Heart left ventricle (tissue), 16 donors: ENCODE measurements around the gene IRS1. TPM values are rescaled to one million over a fixed set of nuclear protein-coding genes. Genes with fewer than 3 reads are reported as not detected.

Source experiments
- ATAC-seq, 4 donors: fragments of 200-7000 bp; cut with Tn5 transposase; one replicate each; pipeline ENCODE4 v1.9.1; 2020 to 2022; ENCODE audit warnings: moderate library complexity in 4 of 4, mild to moderate bottlenecking in 3 of 4, moderate number of reproducible peaks in 1 of 4
- DNase-seq, 5 donors: peaks; one replicate each; pipeline ENCODE4 v3.0.0-alpha.2; 2020
- H3K27ac ChIP-seq, 12 donors: fragments of 200-600 bp; sonication (generic) in 4 of 12; one replicate each; pipeline versions ENCODE4 v1.5.0 to v1.8.0; 2016 to 2022; ENCODE audit warnings: mild to moderate bottlenecking in 2 of 12
- H3K27me3 ChIP-seq, 9 donors: fragments of 200-600 bp; sonication (generic) in 2 of 9; one replicate each; pipeline versions ENCODE4 v1.5.1 to v1.8.0; 2016 to 2022; ENCODE audit warnings: mild to moderate bottlenecking in 3 of 9
- H3K36me3 ChIP-seq, 9 donors: fragments of 200-600 bp; sonication (generic) in 2 of 9; one replicate each; pipeline versions ENCODE4 v1.5.0 to v1.8.0; 2018 to 2022; ENCODE audit warnings: mild to moderate bottlenecking in 2 of 9
- H3K4me1 ChIP-seq, 12 donors: fragments of 200-600 bp; sonication (generic) in 4 of 12; one replicate each; pipeline versions ENCODE4 v1.5.0 to v1.8.0; 2016 to 2022; ENCODE audit warnings: mild to moderate bottlenecking in 3 of 12
- H3K4me3 ChIP-seq, 12 donors: fragments of 200-600 bp; sonication (generic) in 4 of 12; one replicate each; pipeline versions ENCODE4 v1.5.0 to v1.8.0; 2017 to 2022; ENCODE audit warnings: mild to moderate bottlenecking in 9 of 12, moderate library complexity in 4 of 12
- H3K9me3 ChIP-seq, 12 donors: fragments of 200-600 bp; sonication (generic) in 4 of 12; one replicate each; pipeline versions ENCODE4 v1.5.0 to v1.8.0; 2016 to 2022; ENCODE audit warnings: mild to moderate bottlenecking in 1 of 12
- POLR2A ChIP-seq, 2 donors: fragments of 450-650 bp; IDR thresholded peaks; one replicate each; pipeline ENCODE4 v1.6.1; 2017; ENCODE audit warnings: antibody characterized with exemption in 2 of 2, mild to moderate bottlenecking in 2 of 2, moderate library complexity in 2 of 2
- WGBS, 4 donors: extraction: QIAGEN DNeasy Blood & Tissue Kit in 2 of 4; methylation state at CpG; one replicate each; pipeline versions ENCODE4 v1.1.5 to v1.1.7; 2013 to 2018; 5-methylcytosine and 5-hydroxymethylcytosine counted together
- intact Hi-C, 10 donors: fragments of 100-400 bp; cut with DNase I; formaldehyde crosslinking; loops; one replicate each; pipeline versions ENCODE4 v1.11.1 to v1.14.2; 2022
- polyA plus RNA-seq, 2 donors: library from polyadenylated mRNA; stranded (reverse); fragments of 200-250 nt; gene quantifications; one replicate each; pipeline ENCODE4 v1.2.3, GENCODE V29; 2013
- total RNA-seq, 9 donors: library from RNA; depleted of rRNA in 2 of 9; stranded (reverse); fragments of >200 nt in 2 of 9; fragmentation: NEBNext Ultra II Directional in 3 of 9; extraction: Animal tissue kit (Norgen Biotek cat#: 25700) in 3 of 9; gene quantifications; one replicate each; pipeline versions ENCODE4 v1.1.0 to v1.2.4, GENCODE V29; 2016 to 2023
- TF ChIP-seq, protein P1 (sequence below), 12 donors: fragments of 200-600 bp; sonication (generic) in 4 of 12; IDR thresholded peaks; one replicate each; pipeline versions ENCODE4 v1.5.0 to v1.8.0; 2018 to 2022; ENCODE audit warnings: antibody characterized with exemption in 12 of 12, mild to moderate bottlenecking in 5 of 12
- donor health status: ischemic (EF 13 %, LVEDD 7.1; RV severe dilation, severe dysfunction).
- donor health status: healthy with polysubstance abuse.
- donor health status: DM: no; HTN: yes; CAD: no.
- donor health status: DM: no; HTN: no; CAD: no.
- donor health status: ischemic (EF 25% LVEDD 6.9; RV normal size, moderate dysfunction).
- donor health status: ischemic (EF 25% LVEDD 5.7; RV mildly dilated, moderate dysfunction).
- donor health status: healthy.
- donor health status: DM: yes; HTN: yes; CAD: no.
- donor health status: ischemic (EF 35%, LVEDD 5.7; RV mildly dilated, moderate dysfunction).
- donor health status: nonischemic (EF 11% LVEDD 7.7; RV severe dilation, severe dysfunction).
- donor health status: DM: yes; HTN: yes; CAD: no.
- donor health status: PGD.
- donor health status: ischemic (EF 29% LVEDD 5.4; RV normal size, mild dysfunction).
- donor health status: nonischemic (EF 23%, LVEDD 6.1; RV moderate dilation, normal function).

Gene IRS1
- total and polyA plus RNA-seq, 11 donors, result 5.0 to 45.8 (median 15.7) TPM

GRCh38 chr2:226839161-226839560 is 39.5 kb upstream of the IRS1 start:
- Histone ChIP-seq H3K27me3 (no peaks in the 10 kb centered on the region), H3K9me3 (no peaks in the 10 kb centered on the region), H3K36me3 (peaks cover 0 to 20% (median 4%) of the 10 kb centered on the region in 9 donors), H3K27ac (peak overlapping the region in 1 of 12 donors; percentile 6), H3K4me1 (peaks cover 0 to 32% (median 20%) of the 10 kb centered on the region in 12 donors), H3K4me3 (no peak overlapping the region)
- intact Hi-C loops, result loop anchor here in 4 of 10 donors (5.0 to 10.0 kb wide), 3 partner anchors 37 to 146 kb away; no protein-coding TSS in a partner anchor
- 95 to 97% (median 95%) methylated on average over 10 of the region's 10 CpGs for WGBS, 4 donors
- DNase-seq (no peak), ATAC-seq (no peak)
- TF ChIP-seq POLR2A (IDR thresholded peaks at IDR 0.05), result no peak
- TF ChIP-seq, protein P1, sequence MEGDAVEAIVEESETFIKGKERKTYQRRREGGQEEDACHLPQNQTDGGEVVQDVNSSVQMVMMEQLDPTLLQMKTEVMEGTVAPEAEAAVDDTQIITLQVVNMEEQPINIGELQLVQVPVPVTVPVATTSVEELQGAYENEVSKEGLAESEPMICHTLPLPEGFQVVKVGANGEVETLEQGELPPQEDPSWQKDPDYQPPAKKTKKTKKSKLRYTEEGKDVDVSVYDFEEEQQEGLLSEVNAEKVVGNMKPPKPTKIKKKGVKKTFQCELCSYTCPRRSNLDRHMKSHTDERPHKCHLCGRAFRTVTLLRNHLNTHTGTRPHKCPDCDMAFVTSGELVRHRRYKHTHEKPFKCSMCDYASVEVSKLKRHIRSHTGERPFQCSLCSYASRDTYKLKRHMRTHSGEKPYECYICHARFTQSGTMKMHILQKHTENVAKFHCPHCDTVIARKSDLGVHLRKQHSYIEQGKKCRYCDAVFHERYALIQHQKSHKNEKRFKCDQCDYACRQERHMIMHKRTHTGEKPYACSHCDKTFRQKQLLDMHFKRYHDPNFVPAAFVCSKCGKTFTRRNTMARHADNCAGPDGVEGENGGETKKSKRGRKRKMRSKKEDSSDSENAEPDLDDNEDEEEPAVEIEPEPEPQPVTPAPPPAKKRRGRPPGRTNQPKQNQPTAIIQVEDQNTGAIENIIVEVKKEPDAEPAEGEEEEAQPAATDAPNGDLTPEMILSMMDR (IDR thresholded peaks at IDR 0.05), result no peak

- H3K27ac ChIP-seq, result peak overlapping the region in 1 of 12 donors; percentile 6
- intact Hi-C loops, result loop anchor here in 4 of 10 donors (5.0 to 10.0 kb wide), 3 partner anchors 36 to 146 kb away; no protein-coding TSS in a partner anchor
- ATAC-seq (no peak), DNase-seq (no peak)
- no peak overlapping the region for H3K4me3 ChIP-seq
- 76 to 88% (median 82%) methylated on average over 3 of the region's 3 CpGs for WGBS, 4 donors
- peaks cover 0 to 20% (median 4%) of the 10 kb centered on the region in 9 donors for H3K36me3 ChIP-seq
- H3K9me3 ChIP-seq, result no peaks in the 10 kb centered on the region
- peaks cover 0 to 32% (median 20%) of the 10 kb centered on the region in 12 donors for H3K4me1 ChIP-seq
- no peaks in the 10 kb centered on the region for H3K27me3 ChIP-seq
- no peak for TF ChIP-seq POLR2A (IDR thresholded peaks at IDR 0.05)
- TF ChIP-seq, protein P1 (IDR thresholded peaks at IDR 0.05), result no peak
These were observed 39.1 kb upstream of the IRS1 start for GRCh38 chr2:226838722-226839121.

DNA sequence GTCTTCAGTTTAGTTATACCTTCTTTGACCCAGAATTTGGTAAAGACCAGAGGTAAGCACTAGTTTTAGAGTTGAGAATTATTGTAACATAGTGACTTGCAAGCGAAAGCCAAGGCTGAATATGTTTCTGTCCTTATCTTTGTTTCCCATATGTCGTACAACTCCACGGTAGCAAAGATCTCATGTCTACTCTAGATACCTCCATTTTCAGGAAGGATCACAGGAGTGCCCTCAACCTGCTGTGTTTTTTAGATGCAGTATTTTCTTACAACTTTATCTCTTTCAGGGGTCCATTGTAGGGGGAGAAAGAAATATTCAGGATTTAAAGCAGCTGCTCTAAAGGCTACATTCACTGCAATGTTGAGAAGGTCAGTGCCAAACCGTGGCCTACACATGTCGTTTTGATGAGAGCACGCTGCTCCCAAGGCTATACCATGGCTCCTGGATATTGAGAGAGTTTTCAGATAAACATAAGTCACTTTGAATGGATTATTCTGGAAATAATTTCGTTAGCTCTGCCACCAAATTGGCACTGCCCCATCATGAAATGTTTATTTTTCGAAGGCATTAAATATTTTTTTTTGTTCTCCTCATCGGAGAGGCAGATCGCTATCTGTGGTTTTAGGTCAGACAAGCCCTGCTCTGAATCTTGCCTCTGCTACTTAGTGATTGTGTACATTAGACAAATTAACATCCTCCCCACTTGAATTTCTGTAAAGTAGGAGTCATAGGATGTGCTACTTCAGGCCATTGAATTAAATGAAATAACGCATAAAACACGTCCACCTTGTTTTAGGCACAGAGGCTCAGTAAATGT is 38.4 kb upstream of the IRS1 start:
- WGBS, 4 donors, result 90 to 92% (median 92%) methylated on average over 12 of the region's 12 CpGs
- H3K27ac ChIP-seq, result peak overlapping the region in 1 of 12 donors; percentile 99

More for the DNA sequence above, 38.4 kb upstream of the IRS1 start:
- H3K27me3 ChIP-seq, result no peaks in the 10 kb centered on the region
- intact Hi-C loops, result loop anchor here in 4 of 10 donors (5.0 to 10.0 kb wide), 3 partner anchors 36 to 147 kb away; no protein-coding TSS in a partner anchor
- H3K4me1 ChIP-seq, result peaks cover 0 to 32% (median 20%) of the 10 kb centered on the region in 12 donors
- ATAC-seq (no peak), DNase-seq (no peak)
- H3K4me3 ChIP-seq, result no peak overlapping the region
- H3K36me3 ChIP-seq, result peaks cover 0 to 20% (median 4%) of the 10 kb centered on the region in 9 donors
- H3K9me3 ChIP-seq, result no peaks in the 10 kb centered on the region
- no peak for TF ChIP-seq POLR2A (IDR thresholded peaks at IDR 0.05)
- TF ChIP-seq, protein P1 (IDR thresholded peaks at IDR 0.05), result no peak
